NCI-H187 treated with DMSO at 0.1 percent for 48 hours (cell line): ENCODE data around the gene FANCI.
A peak's percentile ranks its signal among the peaks of the same experiment; 100 is the strongest.

Experiments
- DNase-seq: peaks from one replicate; lab custom pipeline; 2025; lab: John Stamatoyannopoulos, UW

The FANCI gene

DNA sequence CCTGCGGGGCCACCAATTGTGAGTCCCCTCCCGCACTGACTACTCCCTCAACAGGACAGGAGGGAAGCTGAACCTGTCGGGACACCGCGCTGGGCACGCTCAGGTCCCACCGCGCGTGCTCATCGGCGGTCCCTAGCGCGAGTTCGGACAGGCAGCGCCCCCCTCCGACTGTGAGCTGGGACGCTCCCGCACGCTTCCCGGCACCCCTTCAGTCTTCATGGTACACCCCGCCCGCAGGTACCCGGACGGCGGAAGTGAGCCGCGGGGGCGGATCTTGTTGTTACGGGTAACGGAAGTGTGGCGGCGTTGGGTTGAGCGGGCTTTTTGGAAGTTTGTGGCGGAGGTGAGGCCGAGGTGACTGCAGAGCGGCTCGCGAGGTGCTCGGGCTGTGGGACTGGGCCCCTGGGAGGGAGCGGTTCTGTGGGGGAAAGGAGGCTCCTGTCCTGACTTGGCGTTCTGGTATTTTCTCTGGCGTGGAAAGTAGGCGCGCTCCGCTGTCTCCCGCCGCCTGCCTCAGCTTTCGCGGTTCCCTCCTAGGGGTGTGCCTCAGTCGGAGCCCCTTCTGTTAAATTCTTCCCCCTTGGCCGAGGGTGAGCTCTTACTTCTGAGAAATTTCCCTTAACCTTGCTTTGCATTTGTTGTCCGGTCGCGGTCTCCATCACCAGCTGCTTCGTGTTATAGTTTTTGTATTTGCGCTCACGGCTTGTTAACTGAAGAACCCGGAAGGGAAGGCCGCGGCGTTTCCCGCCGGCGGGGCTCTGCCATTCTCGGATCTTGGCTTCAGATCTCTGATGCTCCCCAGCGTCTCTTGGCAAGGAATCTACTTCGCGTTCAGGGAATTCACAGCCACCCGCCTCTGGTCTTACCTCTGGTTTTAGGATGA lies at the start of gene FANCI:
FANCI (plus strand) TSS at position 289 of the 883 bp plus-strand sequence. CDS start 3,669 bp downstream, outside the sequence.
- peak; percentile 53 for DNase-seq

DNA sequence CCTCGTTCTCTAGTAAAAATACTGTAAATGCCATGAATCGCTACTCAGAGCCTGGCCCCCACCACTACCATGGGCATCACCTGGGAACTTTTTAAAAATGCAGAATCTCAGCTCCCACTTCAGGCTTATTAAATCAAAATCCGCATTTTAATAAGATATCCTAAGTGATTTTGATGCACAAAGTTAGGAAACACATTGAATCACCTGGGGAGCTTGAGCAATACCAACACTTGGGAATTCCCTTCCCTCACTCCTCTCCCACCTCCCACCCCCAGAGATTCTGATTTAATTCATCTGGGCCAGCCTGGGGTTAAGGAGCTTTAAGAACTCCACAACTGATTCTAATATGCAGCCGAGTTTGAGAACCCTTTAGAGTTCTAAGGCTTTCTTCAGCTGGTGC lies 49.2 kb upstream of the FANCI start:
- no peak for DNase-seq

DNA sequence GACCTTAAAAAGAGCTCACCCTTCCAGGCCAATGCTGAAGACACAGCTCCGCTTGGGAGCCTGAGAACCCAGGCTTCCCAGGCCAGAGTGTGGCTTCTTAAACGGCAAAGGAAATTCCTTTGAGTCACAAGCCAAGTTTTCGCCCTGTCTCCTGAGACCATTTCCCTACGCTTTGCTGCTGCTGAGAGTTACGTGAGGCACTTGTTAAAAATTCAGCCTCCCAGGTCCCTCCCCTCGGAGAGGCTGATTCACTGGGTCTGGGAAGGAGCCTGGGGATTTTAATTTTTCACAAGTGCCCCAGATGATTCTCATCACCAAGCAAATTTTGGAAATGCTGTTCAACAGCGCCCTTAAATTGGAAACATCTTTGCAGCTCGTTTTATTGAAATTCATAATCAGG lies 47.9 kb upstream of the FANCI start:
- DNase-seq, result no peak

GRCh38 chr15:89196241-89196640 lies 47.5 kb upstream of the FANCI start:
- no peak for DNase-seq

DNA sequence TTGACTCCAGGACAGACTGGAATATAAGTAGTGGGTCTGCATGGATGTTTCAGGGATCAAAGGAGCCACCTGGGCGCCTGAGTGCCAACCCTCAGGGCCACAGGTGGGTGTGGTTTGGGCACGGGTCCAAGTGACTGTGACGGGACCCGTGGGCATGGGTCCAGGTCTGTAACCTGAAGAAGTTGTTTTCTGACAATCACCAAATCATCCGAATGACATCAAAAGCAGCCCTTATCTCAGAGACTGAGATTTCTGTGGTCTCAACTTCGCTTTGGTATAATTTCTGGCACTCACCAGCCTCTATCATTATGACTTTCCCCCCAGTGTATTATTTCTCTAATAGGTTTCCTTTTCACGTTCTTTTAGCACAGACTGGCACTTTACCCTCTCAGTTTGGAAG lies 46.8 kb upstream of the FANCI start:
- no peak for DNase-seq

DNA sequence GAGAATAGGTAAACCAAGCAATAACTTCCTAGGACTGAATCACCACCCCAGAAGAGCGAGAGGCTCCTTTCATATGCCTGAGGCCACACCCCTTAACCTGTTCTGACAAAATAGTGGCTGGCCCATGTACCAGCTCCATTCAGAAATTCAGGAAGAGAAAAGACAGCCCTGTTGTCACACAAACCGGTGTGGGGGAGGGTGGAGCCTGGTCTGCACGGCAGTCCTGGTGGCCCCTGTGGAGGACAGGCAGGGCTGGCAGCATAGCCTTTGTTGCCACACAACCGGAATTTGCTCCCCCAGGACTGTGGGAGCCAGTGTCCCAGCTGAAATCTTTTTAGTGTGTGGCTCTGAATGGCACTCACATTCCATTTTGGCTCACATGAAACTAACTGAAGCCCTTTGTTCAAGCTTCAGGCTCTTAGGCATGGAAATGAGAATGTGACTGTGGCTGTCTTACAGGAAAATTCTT lies 46.2 kb upstream of the FANCI start:
- DNase-seq, result no peak

DNA sequence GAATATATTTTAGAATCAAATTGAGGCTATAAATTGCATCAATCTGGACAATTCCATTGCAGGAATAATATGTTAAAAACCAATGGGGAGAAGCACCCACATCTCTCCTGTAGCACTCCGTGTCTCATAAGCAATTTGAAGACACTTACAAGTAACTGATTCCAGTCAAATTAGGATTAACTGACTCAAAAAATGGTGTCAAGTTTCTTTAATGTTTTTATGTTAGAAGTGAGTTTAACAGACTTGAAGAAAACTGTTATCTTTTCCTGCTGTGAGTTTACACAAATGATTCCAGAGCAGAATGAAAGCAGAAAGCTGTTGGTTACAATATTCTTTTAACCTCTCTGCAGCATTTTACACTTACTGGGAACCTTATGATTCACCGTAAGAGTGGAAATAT lies 45.6 kb upstream of the FANCI start:
- no peak for DNase-seq

GRCh38 chr15:89198934-89199333 lies 44.8 kb upstream of the FANCI start:
- DNase-seq, result no peak

DNA sequence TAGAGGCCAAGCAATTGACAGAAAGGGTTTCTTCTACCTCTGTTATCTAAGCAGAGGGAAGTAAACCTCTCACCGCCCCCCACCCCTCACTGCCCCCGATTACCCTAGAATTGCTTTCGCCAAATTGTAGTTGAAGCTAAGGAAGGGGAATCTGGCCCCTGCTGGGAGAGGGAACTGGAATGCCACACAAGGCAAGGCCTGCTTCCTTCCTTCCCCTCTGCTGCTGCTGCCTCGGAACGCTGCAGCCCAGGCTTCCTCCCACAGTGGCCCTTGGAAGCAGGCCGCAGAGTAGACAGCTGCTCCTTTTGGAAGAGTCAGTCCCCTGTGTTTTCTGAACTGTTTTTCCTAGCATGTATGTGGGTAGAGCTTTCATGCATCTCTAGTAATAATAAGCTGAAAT lies 44.0 kb upstream of the FANCI start:
- DNase-seq, result no peak

GRCh38 chr15:89200182-89200581 lies 43.6 kb upstream of the FANCI start:
- no peak for DNase-seq

DNA sequence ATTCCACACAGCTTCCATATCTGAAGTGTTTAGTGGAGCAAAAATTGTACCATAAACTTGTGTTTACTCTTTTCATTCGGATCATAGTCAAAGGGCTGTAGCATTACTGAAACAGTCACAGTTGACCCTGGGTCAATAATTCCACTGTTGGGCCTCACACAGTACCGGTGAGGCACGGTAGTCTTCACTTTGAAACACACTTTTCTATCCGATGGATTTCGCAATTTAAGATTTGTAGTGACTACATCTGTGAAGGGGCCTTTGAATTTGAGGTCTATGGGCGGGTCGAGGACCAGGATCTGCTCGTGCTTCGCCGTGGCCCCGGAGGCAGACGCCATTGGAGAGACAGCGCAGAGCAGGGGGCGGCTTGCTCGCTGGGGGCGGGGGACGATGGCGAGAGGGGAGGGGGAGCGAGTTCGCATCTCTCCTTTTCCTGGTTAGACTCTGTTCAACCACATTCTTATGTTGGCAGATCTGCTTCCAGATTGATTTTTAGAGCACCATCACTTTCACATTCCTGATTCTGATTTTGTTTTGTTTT lies 42.2 kb upstream of the FANCI start:
- DNase-seq, result no peak

DNA sequence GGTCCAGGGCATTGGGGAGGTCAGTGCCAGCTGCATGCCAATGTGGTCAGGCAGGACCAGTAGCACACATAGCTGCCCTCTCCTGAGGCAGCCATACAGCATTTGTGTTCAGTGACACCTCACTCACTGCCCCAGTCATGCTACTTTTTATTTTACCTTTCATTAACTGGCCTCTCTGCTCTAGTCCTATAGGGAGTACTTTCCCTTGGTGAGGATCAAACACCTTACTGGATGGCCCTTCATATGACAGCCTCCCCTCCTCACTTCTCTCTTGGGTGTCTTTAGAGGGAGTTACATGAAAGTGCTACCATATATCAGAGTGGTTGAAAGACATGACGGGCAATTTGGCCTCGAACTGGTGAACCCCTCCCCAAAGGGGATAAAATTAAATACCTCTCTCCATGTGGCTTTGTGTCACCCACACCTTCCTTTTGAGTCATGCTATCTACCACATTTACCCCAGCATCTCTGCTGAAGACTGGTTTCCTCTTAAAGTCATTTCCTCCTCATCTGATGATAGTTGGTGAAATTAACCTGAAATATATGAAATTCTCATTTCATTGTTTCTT lies 40.0 kb upstream of the FANCI start:
- no peak for DNase-seq

- DNase-seq, result no peak
Measured at GRCh38 chr15:89205991-89206585, 37.7 kb upstream of the FANCI start.

- no peak for DNase-seq
Measured at GRCh38 chr15:89206908-89207331, 36.9 kb upstream of the FANCI start.

DNA sequence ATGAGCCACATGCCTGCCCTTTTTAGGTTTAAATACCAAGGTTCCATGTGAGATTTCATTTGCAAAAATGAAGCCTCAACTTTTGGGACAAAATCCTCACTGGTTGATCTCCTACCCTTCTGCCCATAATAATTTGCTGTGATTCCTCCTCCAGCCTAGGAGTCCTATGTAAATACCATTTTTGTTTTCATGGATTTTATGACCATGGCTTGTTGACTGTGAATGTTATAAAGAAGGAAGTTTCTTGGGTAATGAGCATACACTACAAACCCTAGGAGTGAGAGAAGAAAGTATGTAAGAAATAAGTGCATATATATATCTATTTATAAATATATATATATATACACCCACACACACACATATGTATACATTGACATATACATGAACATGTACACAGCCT lies 35.5 kb upstream of the FANCI start:
- DNase-seq, result no peak

- DNase-seq, result no peak
Measured at GRCh38 chr15:89209057-89209456, 34.7 kb upstream of the FANCI start.

DNA sequence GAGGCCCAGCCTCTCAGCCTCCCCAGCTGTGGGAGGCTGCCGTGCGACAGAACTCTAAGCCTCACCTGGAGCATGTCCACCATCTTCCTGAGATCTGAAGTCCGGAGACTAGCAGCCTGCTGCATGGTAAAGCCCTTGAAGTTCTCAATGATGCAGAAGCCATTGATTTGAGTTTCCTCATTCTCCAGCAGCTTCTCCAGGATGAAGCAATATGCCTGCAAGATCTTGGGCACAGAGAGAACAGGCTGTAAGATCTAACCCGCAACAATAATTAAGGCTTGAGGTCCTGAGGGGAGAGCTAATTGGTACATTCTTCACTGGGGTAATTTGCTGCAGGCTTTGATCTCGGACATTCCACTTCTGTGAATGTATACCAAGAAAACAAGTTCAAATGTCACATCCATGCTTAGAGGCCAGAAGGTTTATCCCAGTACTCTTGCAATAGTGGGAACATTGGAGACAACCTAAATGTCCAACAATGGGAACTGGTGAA lies 32.1 kb upstream of the FANCI start:
- no peak for DNase-seq

GRCh38 chr15:89215627-89216026 lies 28.2 kb upstream of the FANCI start:
- no peak for DNase-seq

- DNase-seq, result no peak
Measured at GRCh38 chr15:89217031-89217430, 26.7 kb upstream of the FANCI start.

- no peak for DNase-seq
Measured at GRCh38 chr15:89217686-89218376, 25.9 kb upstream of the FANCI start.

DNA sequence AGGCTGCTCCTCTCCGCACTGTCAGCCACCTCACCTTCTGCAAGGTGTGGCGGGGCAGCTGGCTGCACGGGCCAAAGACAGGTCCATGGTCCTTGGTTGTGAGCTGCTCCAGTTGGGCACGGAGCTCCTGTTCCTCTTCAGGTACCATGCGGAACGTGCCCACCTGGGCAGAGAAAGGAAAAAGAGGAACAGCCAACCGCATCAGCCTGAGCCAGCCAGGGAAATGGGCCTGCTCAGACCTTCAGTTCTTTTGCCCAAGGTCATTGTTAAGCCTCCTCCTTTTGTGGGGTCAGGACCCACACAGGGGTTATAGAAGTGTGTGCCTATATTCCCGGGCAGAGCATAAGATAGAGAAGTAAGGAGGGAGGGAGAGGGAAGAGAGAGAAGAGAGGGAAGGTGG lies 25.2 kb upstream of the FANCI start:
- DNase-seq, result no peak

DNA sequence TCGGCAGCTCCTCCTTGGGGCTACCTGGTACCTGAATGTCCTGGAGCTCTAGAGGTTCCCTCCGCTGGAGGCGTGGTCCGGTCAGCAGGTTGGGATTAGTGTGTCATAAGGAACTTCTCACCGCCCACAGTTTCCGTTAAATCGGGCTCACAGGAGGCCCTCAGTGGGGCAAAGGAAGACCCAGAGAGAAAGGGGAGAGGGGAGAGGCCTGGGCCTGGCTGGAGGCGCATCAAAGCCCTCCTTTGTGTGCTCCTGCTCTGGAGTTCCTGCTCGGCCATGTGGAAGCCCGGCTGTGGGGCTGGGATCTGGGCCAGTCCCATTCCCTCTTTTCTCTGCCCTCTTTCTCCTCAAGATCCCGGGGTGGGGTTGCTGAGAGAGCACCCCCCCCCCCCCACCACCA lies 22.2 kb upstream of the FANCI start, which contains the start of gene RLBP1:
RLBP1 (minus strand) TSS at position 37 of the 400 bp plus-strand sequence. CDS start 2,604 bp downstream, outside the sequence.
- DNase-seq, result no peak
